ENCODE data around the gene ATL2. TPM values are rescaled to one million over a fixed set of nuclear protein-coding genes. Genes with fewer than 3 reads are reported as not detected.

ATL2 gene
- total and polyA plus RNA-seq, 7 experiments from 2014 or later: 18.8 to 59.5 (median 49.0) TPM

DNA sequence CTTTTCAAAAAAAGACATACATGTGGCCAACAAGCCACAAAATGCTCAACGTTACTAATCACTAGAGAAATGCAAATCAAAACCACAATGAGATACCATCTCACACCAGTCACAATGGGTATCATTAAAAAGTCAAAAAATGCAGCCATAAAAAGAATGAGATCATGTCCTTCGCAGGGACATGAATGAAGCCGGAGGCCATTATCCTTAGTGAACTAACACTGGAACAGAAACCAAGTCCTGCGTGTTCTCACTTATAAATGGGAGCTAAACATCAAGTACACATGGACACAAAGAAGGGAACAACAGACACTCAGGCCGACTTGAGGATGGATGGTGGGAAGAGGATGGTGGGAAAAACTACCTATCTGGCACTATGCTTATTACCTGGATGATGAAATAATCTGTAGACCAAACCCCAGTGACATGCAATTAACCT, 17.8 kb upstream of the ATL2 start:
- no peak for ATAC-seq
- no peak overlapping the region for H3K27ac Mint-ChIP-seq
- H3K4me3 Mint-ChIP-seq: peak overlapping the region in 1 of 10 donors; percentile 3

DNA sequence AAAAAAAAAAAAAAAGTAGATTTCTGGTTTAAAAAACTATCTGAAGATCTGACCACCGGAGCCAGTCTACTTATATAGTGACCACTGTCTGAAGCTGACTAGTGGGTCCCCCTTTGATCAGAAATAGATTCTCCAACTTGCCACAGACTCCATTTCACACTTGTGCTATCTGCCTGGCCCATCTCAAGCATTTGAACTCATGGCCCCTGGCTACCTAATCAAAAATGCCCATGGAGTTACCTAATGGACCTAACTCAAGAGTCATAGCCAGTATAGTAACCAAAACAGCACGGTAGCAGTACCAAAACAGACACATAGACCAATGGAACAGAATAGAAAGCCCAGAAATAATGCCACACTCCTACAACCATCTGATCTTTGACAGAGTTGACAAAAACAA, 17.0 kb upstream of the ATL2 start:
- Mint-ChIP-seq H3K27ac (no peak overlapping the region), H3K27me3 (peaks cover 0 to 36% (median 7%) of the 10 kb centered on the region in 5 donors), H3K4me3 (no peak overlapping the region), H3K36me3 (no peaks in the 10 kb centered on the region), H3K4me1 (peaks cover under 1 to 13% (median 6%) of the 10 kb centered on the region in 7 donors), H3K9me3 (no peaks in the 10 kb centered on the region)
- Histone ChIP-seq H3K9me3 (ENCODE audit: control insufficient read depth in 2 of 3, low read length in 3 of 3) (no peaks in the 10 kb centered on the region), H3K4me3 (ENCODE audit: low read length) (no peak overlapping the region), H3K27me3 (ENCODE audit: control insufficient read depth in 2 of 2, insufficient read depth in 2 of 2, low read length in 2 of 2) (no peaks in the 10 kb centered on the region), H3K27ac (ENCODE audit: low read depth, low read length) (no peak overlapping the region), H3K36me3 (ENCODE audit: control insufficient read depth in 2 of 3, insufficient read depth in 3 of 3, low read length in 3 of 3) (no peaks in the 10 kb centered on the region), H3K4me1 (ENCODE audit: control insufficient read depth in 2 of 2, insufficient read depth in 2 of 2, low read length in 2 of 2) (peaks cover under 1% of the 10 kb centered on the region in 2 donors)
- CTCF ChIA-PET: no interaction called here
- POLR2A ChIA-PET: no interaction called here
- no peak for DNase-seq
- no peak for ATAC-seq
- intact Hi-C loops (cut with micrococcal nuclease): no loop called here

More for the DNA sequence above, 17.8 kb upstream of the ATL2 start:
- H3K4me1 ChIP-seq (ENCODE audit: control insufficient read depth in 2 of 2, insufficient read depth in 2 of 2, low read length in 2 of 2): no peaks in the 10 kb centered on the region
- no peak overlapping the region for H3K4me3 ChIP-seq (ENCODE audit: low read length)
- Mint-ChIP-seq H3K27me3 (peaks cover 0 to 32% (median 7%) of the 10 kb centered on the region in 5 donors), H3K36me3 (no peaks in the 10 kb centered on the region), H3K4me1 (peaks cover 0 to 9% (median 0%) of the 10 kb centered on the region in 7 donors), H3K9me3 (no peaks in the 10 kb centered on the region)
- no peaks in the 10 kb centered on the region for H3K36me3 ChIP-seq (ENCODE audit: control insufficient read depth in 2 of 3, insufficient read depth in 3 of 3, low read length in 3 of 3)
- no peak for DNase-seq
- intact Hi-C loops (cut with micrococcal nuclease): no loop called here
- no peaks in the 10 kb centered on the region for H3K27me3 ChIP-seq (ENCODE audit: control insufficient read depth in 2 of 2, insufficient read depth in 2 of 2, low read length in 2 of 2)
- ChIA-PET CTCF (no interaction called here), POLR2A (no interaction called here)
- no peak overlapping the region for H3K27ac ChIP-seq (ENCODE audit: low read depth, low read length)
- no peaks in the 10 kb centered on the region for H3K9me3 ChIP-seq (ENCODE audit: control insufficient read depth in 2 of 3, low read length in 3 of 3)

DNA sequence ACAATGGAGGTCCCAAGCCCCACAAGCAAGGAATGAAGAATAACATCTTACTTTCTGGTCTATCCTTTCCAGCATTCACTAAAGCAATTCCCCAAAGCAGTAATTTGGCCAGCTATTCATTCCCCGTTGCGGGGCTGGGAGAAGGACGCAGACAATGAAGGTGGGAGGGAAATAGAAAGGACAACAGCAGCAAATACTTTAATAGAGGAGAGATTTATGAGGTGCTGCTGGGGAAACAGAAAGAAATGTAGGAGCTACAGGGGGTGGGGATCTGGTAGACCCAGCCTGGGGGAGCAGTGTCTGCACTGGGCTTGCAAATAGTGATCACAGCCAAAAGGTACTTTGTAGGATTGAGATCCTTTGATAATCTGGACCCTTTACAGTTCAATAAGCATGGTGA, 13.9 kb upstream of the ATL2 start:
- no peak overlapping the region for H3K4me3 Mint-ChIP-seq
- intact Hi-C loops (cut with micrococcal nuclease): no loop called here
- Histone ChIP-seq H3K36me3 (ENCODE audit: control insufficient read depth in 2 of 3, insufficient read depth in 3 of 3, low read length in 3 of 3) (no peaks in the 10 kb centered on the region), H3K27me3 (ENCODE audit: control insufficient read depth in 2 of 2, insufficient read depth in 2 of 2, low read length in 2 of 2) (no peaks in the 10 kb centered on the region), H3K27ac (ENCODE audit: low read depth, low read length) (no peak overlapping the region), H3K9me3 (ENCODE audit: control insufficient read depth in 2 of 3, low read length in 3 of 3) (no peaks in the 10 kb centered on the region), H3K4me3 (ENCODE audit: low read length) (no peak overlapping the region), H3K4me1 (ENCODE audit: control insufficient read depth in 2 of 2, insufficient read depth in 2 of 2, low read length in 2 of 2) (peaks cover 12 to 16% of the 10 kb centered on the region in 2 donors)
- no peaks in the 10 kb centered on the region for H3K36me3 Mint-ChIP-seq
- CTCF ChIA-PET: no interaction called here
- ATAC-seq: no peak
- H3K27ac Mint-ChIP-seq: no peak overlapping the region
- peaks cover 0 to 34% (median 7%) of the 10 kb centered on the region in 5 donors for H3K27me3 Mint-ChIP-seq
- no peak for DNase-seq
- peaks cover 0 to 1% (median 0%) of the 10 kb centered on the region in 11 donors for H3K9me3 Mint-ChIP-seq
- H3K4me1 Mint-ChIP-seq: peaks cover 18 to 30% (median 26%) of the 10 kb centered on the region in 7 donors
- POLR2A ChIA-PET: interaction anchor here (1.7 kb wide), 1 partner anchor 15 kb away, joined by 9 read pairs; the partner anchor contains the start of gene ATL2

DNA sequence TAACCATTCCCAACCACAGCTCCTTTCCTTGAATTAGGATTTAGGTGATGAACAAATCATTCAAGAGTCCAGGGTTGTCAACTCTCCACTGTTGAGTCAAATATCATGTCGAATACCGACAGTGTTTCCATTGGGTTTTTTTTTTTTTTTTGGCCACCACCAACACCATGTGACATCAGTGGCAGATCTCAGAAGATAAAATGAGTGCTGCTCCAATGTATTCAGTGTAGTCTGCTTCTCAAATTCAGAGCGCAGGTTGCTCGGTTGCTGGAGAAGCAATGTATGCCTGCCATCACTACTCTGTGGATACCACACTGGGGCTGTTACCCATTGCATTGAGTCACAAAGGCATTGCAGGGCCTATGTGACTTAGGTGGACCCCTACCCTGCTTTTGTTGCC, 10.8 kb upstream of the ATL2 start:
- H3K27me3 Mint-ChIP-seq: peaks cover 0 to 19% (median 7%) of the 10 kb centered on the region in 5 donors
- intact Hi-C loops (cut with micrococcal nuclease): loop anchor here (1.0 kb wide), 1 partner anchor 11 kb away; the partner anchor contains the start of gene ATL2 (in 2 of the 2)
- H3K4me3 Mint-ChIP-seq: peak overlapping the region in 8 of 10 donors; percentile 16 to 63 (median 42)

DNA sequence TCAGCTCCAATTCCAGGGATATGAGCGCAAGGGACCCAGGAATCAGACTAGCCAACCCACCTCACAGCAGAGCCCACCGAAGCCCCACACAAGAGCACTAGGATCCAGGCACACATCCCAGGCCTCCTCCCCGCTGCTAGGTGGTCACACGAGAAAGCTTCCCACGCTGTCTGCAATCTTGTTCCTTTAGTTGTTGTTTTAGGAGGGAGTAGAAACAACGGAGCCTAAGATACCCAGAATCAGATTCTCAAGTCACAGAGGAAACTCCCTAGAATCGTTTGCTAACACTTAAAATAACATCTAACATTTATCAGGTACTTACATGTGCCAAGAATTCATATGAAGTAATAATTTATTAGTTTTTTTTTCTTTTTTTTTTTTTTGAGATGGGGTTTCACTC, 9.7 kb upstream of the ATL2 start:
- intact Hi-C loops (cut with micrococcal nuclease): no loop called here
- ATAC-seq (no peak), DNase-seq (no peak)
- Histone ChIP-seq H3K4me1 (ENCODE audit: control insufficient read depth in 2 of 2, insufficient read depth in 2 of 2, low read length in 2 of 2) (peaks cover 12 to 16% of the 10 kb centered on the region in 2 donors), H3K9me3 (ENCODE audit: control insufficient read depth in 2 of 3, low read length in 3 of 3) (no peaks in the 10 kb centered on the region), H3K4me3 (ENCODE audit: low read length) (no peak overlapping the region), H3K36me3 (ENCODE audit: control insufficient read depth in 2 of 3, insufficient read depth in 3 of 3, low read length in 3 of 3) (no peaks in the 10 kb centered on the region), H3K27ac (ENCODE audit: low read depth, low read length) (no peak overlapping the region), H3K27me3 (ENCODE audit: control insufficient read depth in 2 of 2, insufficient read depth in 2 of 2, low read length in 2 of 2) (no peaks in the 10 kb centered on the region)
- Mint-ChIP-seq H3K27ac (peak overlapping the region in 3 of 9 donors; percentile 4 to 84 (median 34)), H3K4me1 (peaks cover 18 to 29% (median 22%) of the 10 kb centered on the region in 7 donors), H3K4me3 (peak overlapping the region in 2 of 10 donors; percentile 15 to 41), H3K27me3 (peaks cover 0 to 19% (median 7%) of the 10 kb centered on the region in 5 donors), H3K36me3 (no peaks in the 10 kb centered on the region), H3K9me3 (peaks cover 0 to 1% (median 0%) of the 10 kb centered on the region in 11 donors)
- ChIA-PET POLR2A (no interaction called here), CTCF (no interaction called here)

More for the DNA sequence above, 10.8 kb upstream of the ATL2 start:
- Histone ChIP-seq H3K27me3 (ENCODE audit: control insufficient read depth in 2 of 2, insufficient read depth in 2 of 2, low read length in 2 of 2) (no peaks in the 10 kb centered on the region), H3K4me3 (ENCODE audit: low read length) (no peak overlapping the region), H3K9me3 (ENCODE audit: control insufficient read depth in 2 of 3, low read length in 3 of 3) (no peaks in the 10 kb centered on the region), H3K27ac (ENCODE audit: low read depth, low read length) (no peak overlapping the region), H3K36me3 (ENCODE audit: control insufficient read depth in 2 of 3, insufficient read depth in 3 of 3, low read length in 3 of 3) (no peaks in the 10 kb centered on the region), H3K4me1 (ENCODE audit: control insufficient read depth in 2 of 2, insufficient read depth in 2 of 2, low read length in 2 of 2) (peaks cover 12 to 16% of the 10 kb centered on the region in 2 donors)
- DNase-seq: peak in 1 of 9 donors; percentile 5
- peak overlapping the region in 4 of 9 donors; percentile 16 to 85 (median 84) for H3K27ac Mint-ChIP-seq
- peaks cover 0 to 1% (median 0%) of the 10 kb centered on the region in 11 donors for H3K9me3 Mint-ChIP-seq
- peak; percentile 56 for ATAC-seq
- H3K36me3 Mint-ChIP-seq: no peaks in the 10 kb centered on the region
- POLR2A ChIA-PET: interaction anchor here (0.6 to 0.7 kb wide), 3 partner anchors 9 to 110 kb away, joined by 3 read pairs; no protein-coding TSS in a partner anchor
- CTCF ChIA-PET: no interaction called here
- peaks cover 18 to 28% (median 22%) of the 10 kb centered on the region in 7 donors for H3K4me1 Mint-ChIP-seq

DNA sequence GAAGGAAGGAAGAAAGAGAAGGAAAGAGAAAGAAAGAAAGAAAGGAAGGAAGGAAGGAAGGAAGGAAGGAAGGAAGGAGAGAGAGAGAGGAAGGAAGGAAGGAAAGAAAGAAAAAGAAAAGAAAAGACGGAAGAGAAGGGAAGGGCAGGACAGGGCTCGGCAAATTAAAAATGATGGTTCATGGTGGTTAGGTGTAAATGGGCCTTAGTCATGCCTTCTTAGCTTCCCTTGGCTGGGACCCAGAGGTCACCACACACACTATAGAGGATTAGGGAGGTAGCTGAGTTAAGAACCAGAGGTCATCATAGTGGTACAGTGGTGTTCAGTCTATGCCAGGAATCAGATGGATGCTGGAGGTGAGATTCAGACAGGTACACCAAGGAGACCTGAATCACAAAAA, 9.3 kb upstream of the ATL2 start:
- intact Hi-C loops (cut with micrococcal nuclease): no loop called here
- ATAC-seq (peak; percentile 48), DNase-seq (no peak)
- Mint-ChIP-seq H3K4me3 (peak overlapping the region in 2 of 10 donors; percentile 15 to 41), H3K4me1 (peaks cover 18 to 33% (median 27%) of the 10 kb centered on the region in 7 donors), H3K27ac (peak overlapping the region in 4 of 9 donors; percentile 4 to 84 (median 20)), H3K9me3 (peaks cover 0 to 1% (median 0%) of the 10 kb centered on the region in 11 donors), H3K27me3 (peaks cover 0 to 16% (median 7%) of the 10 kb centered on the region in 5 donors), H3K36me3 (no peaks in the 10 kb centered on the region)
- Histone ChIP-seq H3K4me1 (ENCODE audit: control insufficient read depth in 2 of 2, insufficient read depth in 2 of 2, low read length in 2 of 2) (peaks cover 12 to 16% of the 10 kb centered on the region in 2 donors), H3K4me3 (ENCODE audit: low read length) (no peak overlapping the region), H3K36me3 (ENCODE audit: control insufficient read depth in 2 of 3, insufficient read depth in 3 of 3, low read length in 3 of 3) (no peaks in the 10 kb centered on the region), H3K27ac (ENCODE audit: low read depth, low read length) (no peak overlapping the region), H3K27me3 (ENCODE audit: control insufficient read depth in 2 of 2, insufficient read depth in 2 of 2, low read length in 2 of 2) (no peaks in the 10 kb centered on the region), H3K9me3 (ENCODE audit: control insufficient read depth in 2 of 3, low read length in 3 of 3) (no peaks in the 10 kb centered on the region)
- ChIA-PET POLR2A (no interaction called here), CTCF (no interaction called here)

DNA sequence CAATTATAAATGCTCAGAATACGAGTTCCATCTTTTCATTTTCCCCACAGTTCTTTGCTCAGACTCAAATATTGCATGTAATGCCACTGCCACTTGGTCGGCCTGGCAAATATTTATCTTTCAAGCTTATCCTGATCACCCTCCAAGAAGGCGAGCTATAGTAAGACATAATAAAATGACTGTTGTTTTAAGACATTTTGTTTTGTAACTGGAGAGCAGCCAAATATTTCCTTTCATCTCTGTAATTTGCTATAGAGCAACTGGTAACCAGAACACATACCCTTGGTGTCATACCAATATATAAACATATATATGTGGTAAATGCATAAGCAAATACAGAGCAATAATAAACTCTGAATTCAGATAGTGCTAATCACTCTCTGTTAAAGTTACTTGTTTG, 7.3 kb upstream of the ATL2 start:
- Mint-ChIP-seq H3K27me3 (no peaks in the 10 kb centered on the region), H3K4me3 (no peak overlapping the region), H3K36me3 (peaks cover 0 to 2% (median 0%) of the 10 kb centered on the region in 5 donors), H3K4me1 (peaks cover 25 to 46% (median 40%) of the 10 kb centered on the region in 7 donors), H3K27ac (peak overlapping the region in 4 of 9 donors; percentile 18 to 80 (median 39)), H3K9me3 (peaks cover 0 to 1% (median 0%) of the 10 kb centered on the region in 11 donors)
- Histone ChIP-seq H3K36me3 (ENCODE audit: control insufficient read depth in 2 of 3, insufficient read depth in 3 of 3, low read length in 3 of 3) (no peaks in the 10 kb centered on the region), H3K4me3 (ENCODE audit: low read length) (no peak overlapping the region), H3K4me1 (ENCODE audit: control insufficient read depth in 2 of 2, insufficient read depth in 2 of 2, low read length in 2 of 2) (peaks cover 25 to 31% of the 10 kb centered on the region in 2 donors), H3K9me3 (ENCODE audit: control insufficient read depth in 2 of 3, low read length in 3 of 3) (no peaks in the 10 kb centered on the region), H3K27ac (ENCODE audit: low read depth, low read length) (no peak overlapping the region), H3K27me3 (ENCODE audit: control insufficient read depth in 2 of 2, insufficient read depth in 2 of 2, low read length in 2 of 2) (no peaks in the 10 kb centered on the region)
- ChIA-PET CTCF (no interaction called here), POLR2A (no interaction called here)
- no peak for DNase-seq
- no peak for ATAC-seq
- intact Hi-C loops (cut with micrococcal nuclease): no loop called here

All from naive thymus-derived CD4-positive, alpha-beta T cell (primary cell).